OCI-M1 (cell line): ENCODE results near the gene GPC2.
A peak's percentile ranks its signal among the peaks of the same experiment; 100 is the strongest.
"Not testable (repeated sequence)": the region's sequence is repeated elsewhere in the genome, so short reads cannot be mapped to it uniquely, and the experiment has no call there.

Experiments used
- DNase-seq: peaks from one replicate; lab custom pipeline; 2025; lab: John Stamatoyannopoulos, UW

Gene GPC2, protein sequence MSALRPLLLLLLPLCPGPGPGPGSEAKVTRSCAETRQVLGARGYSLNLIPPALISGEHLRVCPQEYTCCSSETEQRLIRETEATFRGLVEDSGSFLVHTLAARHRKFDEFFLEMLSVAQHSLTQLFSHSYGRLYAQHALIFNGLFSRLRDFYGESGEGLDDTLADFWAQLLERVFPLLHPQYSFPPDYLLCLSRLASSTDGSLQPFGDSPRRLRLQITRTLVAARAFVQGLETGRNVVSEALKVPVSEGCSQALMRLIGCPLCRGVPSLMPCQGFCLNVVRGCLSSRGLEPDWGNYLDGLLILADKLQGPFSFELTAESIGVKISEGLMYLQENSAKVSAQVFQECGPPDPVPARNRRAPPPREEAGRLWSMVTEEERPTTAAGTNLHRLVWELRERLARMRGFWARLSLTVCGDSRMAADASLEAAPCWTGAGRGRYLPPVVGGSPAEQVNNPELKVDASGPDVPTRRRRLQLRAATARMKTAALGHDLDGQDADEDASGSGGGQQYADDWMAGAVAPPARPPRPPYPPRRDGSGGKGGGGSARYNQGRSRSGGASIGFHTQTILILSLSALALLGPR

DNA sequence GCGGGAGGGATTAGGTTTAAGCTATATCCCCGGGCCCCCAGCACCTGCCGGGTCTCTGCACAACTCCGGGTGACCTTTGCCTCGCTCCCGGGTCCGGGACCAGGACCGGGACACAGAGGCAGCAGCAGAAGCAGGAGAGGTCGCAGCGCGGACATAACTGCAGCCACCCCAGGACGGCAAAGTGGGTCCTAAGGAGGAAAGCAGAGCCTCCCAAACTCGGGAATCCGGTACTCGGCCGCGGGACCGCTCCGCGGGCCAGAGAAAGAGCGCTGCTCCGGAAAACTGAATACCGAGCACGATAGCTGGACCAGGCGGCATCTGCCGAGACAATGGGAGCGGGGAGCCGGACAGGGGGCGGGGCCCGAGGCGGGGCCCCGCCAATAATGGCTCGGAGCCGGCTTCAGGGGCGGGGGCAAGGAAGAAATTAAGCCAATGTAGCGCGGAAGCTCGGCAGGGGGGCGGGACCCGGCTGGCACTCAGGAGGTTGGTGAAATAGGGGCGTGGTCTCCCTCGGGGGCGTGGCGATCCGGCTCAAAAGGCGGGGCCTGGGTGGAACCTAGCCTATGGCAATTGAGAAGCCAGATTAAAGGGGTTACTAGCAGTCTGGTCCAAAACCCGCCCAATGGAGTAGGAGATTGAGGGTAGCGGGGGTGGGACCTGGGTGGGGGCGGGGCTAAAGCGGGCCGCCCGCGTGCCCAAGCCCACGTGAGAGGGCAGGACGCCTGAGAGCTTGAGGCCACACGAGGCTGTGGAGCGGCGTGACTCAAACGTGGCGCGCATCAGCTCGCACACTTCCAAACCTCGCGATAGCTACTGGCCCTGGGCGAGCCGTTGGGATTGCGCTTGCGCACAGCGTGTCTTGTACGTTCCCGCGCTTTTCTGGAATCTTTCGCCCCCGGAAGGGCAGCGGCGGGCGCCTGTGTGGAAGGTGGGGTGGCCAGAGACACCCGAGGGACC is at the start of gene GPC2, which contains the start of gene STAG3:
Gene GPC2 (minus strand): TSS at position 337 of the 957 bp plus-strand sequence. CDS start 182 bp downstream, at position 155.
Gene STAG3 (plus strand): TSS at position 874 of the 957 bp plus-strand sequence. CDS start 2,639 bp downstream, outside the sequence.
- DNase-seq = peak; percentile 100

DNA sequence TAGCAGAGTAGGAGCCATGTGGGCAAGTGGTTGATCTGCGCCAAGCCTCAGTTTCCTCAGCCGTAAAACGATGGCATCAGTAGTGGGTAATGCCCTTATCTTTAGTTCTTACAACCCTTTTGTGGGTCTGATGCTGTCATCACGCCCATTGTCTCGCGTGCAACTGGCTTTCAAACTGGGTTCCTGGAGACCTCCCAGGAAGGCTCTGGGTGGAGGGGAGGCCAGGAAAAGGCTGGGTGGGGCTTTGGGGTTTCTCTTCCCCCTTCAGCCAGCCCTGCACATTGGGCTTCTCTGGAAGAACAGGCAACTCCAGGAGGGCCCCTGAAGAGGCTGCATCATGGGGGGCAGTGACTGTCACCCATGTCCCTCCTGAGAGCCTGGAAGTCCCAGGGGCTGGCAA is 47.7 kb upstream of the GPC2 start:
- not testable (repeated sequence) for DNase-seq

DNA sequence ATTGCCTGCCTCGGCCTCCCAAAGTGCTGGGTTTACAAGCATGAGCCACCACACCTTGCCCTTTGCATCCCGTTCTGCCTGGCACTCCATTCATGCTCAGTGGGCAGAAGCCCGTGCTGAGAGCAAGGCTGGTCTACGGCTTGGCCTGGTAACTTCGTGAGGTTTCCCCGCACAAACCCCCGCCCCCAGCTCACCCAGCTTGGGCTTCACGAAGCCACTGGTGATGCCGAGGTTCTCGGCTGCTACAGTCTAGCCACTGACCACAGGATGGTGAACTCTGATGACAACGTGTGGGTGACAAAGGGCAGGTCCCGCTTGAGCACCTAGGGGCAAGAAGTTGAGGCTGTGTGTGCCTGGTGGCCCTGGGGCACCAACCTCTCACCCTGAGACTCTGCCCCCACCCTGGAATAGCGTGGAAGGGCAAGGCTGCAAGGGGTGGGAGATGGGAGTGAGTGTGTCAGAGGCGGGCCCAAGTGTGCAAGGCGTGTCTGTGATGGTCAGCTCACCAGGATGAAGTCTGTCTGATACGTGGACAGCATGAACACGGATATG is 46.3 kb upstream of the GPC2 start:
- DNase-seq = not testable (repeated sequence)

DNA sequence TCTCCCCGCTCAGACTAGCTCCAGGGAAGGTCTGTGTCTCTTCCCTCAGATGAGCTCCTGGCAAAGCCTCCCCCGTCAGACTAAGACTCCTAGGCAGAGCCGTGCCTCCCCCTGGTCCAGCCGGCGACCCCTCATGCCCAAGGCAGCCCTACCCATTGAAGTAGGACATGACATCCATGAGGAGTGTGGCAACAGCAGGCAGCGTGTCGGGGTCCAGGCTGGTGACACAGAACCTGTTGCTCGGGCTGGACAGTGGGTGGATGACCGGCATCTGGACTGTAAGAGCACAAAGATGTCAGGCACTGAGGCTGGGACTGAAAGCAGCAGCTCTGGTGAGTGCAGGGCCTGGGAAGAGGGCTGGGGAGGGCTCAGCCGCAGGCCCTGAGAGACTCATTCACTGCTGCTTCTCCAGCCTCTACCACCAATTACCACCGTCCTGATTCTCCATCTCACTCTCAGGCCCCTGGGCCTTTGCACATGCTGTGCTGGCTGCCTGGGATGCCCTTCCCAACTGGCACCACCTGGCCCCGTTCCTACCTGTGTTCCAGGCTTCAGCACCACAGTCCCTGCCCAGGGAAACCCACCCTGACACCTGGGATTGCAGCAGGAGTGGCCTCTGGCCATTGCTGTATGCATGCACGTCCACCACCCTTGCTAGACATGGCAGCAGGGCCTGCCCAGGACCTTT is 45.4 kb upstream of the GPC2 start:
- DNase-seq = no peak

DNA sequence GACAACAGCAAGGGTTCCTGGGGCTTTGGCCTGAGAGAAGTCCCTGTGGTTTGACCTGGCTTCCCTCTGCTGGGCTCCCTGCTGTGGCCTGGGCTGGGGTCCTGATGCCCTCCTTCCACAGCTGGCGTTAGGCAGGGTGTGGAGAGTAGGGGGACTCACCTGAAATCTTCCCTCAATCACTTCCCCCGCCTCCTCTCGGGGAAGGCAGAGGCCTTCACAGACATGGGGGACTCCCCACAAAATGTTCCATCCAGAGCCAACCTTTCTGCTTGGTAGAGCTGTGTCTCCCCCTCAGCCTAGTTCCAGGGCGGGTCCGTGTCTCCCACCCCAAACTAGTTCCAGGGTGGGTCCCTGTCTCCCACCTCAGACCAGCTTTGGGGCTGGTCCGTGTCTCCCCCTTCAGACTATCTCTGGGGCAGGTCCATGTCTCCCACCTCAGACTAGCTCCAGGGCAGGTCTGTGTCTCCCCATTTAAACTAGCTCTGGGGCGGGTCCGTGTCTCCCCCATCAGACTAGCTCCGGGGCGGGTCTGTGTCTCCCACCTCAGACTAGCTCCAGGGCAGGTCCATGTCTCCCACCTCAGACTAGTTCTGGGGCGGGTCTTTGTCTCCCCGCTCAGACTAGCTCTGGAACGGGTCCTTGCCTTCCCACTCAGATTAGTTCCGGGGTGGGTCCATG is 44.7 kb upstream of the GPC2 start:
- no peak for DNase-seq

DNA sequence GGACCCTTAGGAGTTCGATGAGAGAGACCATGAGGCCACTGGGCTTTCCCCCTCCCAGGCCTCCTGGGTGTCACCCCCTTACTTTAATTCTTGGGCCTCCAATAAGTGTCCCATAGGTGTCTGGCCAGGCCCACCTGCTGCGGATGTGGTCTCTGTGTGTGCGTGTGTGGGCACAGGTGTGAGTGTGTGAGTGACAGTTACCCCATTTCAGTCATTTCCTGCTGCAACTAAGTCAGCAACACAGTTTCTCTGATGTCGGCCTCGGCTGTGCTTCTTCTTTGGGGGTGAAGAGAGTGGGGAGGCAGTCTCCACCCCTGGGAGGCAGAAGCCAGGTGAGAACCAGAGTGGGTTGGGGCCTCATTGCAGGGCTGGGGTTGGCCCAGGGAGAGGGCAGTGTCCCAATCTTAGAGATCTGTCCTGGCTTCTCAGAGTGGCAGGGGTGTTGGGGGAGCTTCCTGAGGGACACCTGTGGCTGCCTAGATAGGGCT is 44.1 kb upstream of the GPC2 start:
- DNase-seq = no peak

DNA sequence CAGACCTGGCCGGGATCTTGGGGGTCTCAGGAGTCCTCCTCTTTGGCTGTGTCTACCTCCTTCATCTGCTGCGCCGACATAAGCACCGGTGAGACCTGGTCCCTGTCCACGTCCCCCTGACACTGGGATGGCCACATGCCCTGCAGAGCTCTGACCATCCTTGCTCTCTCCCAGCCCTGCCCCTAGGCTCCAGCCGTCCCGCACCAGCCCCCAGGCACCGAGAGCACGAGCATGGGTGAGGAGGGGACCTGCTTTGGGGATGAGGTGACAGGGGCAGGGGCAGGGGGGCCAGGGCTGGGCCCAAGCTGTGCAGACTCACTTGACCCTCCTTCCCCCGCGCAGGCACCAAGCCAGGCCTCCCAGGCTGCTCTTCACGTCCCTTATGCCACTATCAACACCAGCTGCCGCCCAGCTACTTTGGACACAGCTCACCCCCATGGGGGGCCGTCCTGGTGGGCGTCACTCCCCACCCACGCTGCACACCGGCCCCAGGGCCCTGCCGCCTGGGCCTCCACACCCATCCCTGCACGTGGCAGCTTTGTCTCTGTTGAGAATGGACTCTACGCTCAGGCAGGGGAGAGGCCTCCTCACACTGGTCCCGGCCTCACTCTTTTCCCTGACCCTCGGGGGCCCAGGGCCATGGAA is 43.5 kb upstream of the GPC2 start:
- no peak for DNase-seq

DNA sequence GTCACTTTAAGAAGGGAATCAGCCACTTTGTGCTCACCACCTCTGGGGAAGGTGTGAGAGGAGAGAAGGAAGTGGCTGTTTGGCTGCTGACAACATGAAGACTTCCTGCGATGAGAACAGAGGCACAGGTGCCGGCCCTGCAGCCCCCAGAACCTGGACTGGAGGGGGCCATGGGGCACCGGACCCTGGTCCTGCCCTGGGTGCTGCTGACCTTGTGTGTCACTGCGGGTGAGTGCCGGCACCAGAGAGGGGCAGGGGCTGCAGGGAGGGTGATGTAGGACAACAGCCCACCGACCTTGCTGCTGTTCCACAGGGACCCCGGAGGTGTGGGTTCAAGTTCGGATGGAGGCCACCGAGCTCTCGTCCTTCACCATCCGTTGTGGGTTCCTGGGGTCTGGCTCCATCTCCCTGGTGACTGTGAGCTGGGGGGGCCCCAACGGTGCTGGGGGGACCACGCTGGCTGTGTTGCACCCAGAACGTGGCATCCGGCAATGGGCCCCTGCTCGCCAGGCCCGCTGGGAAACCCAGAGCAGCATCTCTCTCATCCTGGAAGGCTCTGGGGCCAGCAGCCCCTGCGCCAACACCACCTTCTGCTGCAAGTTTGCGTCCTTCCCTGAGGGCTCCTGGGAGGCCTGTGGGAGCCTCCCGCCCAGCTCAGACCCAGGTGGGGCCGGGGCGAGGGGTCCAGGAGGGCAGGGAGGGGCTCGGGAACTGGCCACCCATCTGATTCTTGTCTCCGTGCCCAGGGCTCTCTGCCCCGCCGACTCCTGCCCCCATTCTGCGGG is 42.8 kb upstream of the GPC2 start, which contains the start of gene PVRIG:
Gene PVRIG (plus strand): TSS at position 149 of the 785 bp plus-strand sequence. CDS start 22 bp downstream, at position 171.
- not testable (repeated sequence) for DNase-seq

DNA sequence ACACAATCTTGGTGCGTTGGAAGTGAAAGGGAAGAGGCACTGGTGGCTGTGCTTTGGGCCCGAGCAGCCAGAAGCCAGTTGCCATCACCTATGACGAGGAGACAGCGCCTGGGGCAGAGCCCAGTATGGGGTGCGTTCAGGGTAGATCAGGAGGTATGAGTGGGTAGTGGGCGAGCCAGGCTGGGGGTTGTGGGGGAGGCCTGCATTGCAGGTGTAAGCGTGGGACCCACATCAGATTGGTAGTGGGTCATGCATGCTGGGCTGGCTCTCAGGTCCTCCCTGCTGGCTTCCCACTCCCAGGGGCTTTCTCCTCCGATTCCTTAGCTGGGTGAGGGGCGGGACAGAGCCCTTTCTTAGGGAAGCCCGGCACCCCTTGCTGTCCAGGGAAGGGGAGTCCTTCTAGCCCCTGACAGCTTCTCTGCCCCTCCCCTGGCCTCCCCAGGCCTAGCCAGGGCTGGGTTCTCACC is 42.1 kb upstream of the GPC2 start:
- DNase-seq = no peak

DNA sequence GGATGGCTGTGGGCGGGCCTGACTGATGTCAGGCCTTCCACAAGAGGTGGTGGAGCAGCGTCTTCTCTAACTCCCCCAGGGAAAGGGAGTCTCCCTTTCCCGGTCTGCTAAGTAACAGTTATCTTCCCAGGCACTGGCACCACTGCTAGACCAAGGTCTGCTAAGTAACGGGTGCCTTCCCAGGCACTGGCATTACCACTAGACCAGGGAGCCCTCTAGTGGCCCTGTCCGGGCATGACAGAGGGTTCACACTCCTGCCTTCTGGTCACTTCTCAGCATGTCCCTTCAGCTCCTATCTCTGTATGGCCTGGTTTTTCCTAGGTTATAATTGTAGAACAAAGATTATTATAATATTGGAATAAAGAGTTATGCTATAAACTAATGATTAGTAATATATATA is 40.8 kb upstream of the GPC2 start:
- peak; percentile 94 for DNase-seq

DNA sequence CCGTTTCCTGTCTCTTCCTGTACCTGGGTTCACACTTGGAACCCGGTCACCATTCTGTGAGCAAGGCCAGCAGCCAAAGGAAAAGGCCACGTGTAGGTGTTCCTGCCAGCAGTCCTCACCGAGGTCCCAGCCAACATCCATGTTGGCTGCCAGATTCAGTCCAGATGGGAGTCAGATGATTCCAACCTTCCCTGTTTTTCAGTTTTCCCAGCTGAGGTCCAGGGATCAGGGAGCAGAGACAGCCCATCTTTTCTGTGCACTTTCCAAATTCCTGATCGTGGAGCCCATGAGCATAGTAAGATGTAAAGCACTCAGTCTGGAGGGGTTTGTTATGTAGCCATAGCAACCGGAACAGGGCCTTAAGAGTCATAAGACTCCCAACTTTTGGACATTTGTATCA is 38.7 kb upstream of the GPC2 start:
- no peak for DNase-seq

DNA sequence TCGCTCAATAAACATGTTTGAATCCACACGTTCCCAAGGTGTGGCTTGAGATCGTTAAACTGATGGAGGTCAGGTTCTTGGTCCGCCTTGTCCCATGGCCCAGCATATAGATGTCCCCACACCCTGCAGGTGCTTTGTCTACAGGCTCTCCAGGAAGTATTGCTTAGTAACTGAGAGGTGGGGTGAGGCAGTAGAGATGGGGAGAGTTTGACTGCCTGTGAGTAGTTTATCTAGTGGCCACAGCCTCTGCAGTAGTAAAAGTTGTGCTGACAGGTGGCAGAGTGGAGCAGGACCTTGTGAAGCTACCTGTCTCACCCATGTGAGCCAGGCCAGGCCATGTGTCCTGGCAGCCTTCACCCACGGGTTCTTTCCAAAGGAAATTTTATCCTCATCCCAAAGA is 37.2 kb upstream of the GPC2 start:
- not testable (repeated sequence) for DNase-seq

DNA sequence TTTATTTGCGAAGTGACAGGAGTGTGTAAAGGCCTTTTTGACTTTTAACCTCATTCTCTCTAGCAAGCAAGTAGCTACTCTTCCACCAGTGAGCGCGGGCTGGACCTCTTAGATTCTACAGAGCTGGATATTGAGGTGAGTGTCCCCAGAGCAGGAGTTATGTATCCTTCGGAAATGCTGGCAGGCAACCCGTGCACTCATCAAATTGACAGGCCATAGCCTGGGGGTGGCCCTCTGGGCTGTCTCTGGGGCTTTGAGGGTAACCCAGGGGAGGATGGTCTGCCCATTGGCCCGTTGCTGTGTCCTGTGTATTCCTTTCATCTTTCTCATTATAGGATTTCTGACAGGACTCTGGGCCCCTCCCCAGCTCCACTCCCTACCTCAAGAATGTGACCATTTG is 36.5 kb upstream of the GPC2 start:
- no peak for DNase-seq

DNA sequence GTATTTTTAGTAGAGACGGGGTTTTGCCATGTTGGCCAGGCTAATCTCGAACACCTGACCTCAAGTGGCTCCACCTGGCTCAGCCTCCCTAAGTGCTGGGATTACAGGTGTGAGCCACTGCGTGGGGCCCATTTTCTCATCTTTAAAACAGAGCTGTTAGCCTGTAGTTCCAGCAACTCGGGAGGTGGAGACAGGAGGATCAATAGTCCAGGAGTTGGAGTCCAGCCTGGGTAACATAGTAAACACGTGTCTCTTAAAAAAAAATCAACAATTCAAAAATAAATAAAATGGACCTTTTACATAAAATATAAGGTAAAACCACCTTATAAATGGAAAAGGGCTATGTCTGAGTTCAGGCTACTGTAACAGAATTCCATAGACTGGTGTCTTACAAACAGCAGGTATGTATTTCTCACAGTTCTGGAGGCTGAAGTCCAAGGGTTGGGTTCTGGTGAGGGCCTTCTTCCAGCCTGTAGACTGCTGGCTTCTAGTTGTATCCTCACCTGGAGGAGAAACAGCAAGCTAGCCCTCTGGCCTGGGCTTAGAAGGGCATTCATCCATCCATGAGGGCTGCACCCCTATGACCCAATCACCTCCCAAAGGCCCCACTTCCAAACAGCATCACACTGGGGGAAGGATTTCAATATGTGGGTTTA is 35.6 kb upstream of the GPC2 start:
- no peak for DNase-seq

DNA sequence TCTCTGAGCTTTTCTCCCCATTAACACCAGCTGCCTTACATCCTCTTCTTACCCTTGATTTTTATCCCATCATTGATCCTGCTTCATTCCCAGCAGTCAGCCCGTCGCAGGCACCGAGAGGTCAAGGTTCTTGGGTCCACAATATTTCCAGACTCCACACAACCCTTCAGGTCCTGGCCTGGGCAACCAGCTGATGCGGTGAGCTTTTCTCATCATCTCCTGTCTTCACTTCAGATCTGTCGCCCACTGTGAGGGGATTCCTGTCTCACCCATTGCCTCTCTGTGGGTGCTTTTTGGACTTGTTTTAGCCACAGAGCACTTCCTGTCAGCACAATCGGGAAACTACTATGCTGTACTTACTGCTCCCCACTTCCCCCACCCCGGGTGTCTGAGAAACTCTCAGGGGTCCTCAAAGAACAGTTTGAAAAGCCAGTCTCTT is 34.2 kb upstream of the GPC2 start:
- DNase-seq = no peak

DNA sequence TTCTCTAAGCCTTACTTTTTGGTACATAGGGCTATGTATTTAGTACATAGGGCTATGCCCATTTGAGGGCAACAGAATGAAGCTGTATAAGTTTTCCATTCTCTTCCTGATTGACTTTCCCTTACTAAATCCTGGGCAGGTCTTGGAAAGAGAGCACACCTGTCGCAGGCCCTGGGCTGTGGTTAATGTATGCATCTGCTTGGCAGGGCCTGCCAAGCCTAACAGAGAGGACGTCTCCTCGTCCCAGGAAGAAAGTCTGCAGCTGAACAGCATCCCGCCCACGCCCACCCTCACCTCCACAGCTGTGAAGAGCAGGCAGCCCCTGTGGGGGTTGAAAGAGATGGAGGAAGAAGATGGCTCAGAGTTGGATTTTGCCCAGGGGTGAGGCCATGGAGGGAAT is 33.6 kb upstream of the GPC2 start:
- DNase-seq = no peak

DNA sequence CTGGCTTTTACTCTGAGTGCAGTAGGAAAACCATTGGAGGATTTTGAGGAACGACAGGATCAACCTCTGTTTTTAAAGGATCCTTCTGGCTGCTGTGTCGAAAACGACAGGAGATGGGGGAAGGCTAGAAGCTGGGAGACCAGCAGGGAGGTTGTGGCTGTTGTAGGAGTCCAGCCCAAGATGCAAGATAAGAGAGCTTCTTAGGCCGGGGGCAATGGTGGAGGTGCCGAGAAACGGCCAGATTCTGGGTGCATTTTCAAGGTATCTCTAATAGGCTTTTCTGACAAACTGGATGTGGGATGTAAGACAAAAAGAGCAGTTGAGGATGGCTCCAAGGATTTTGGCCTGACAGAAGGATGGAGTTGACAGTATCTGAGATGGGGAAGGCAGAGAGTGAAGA is 32.3 kb upstream of the GPC2 start:
- peak; percentile 70 for DNase-seq

DNA sequence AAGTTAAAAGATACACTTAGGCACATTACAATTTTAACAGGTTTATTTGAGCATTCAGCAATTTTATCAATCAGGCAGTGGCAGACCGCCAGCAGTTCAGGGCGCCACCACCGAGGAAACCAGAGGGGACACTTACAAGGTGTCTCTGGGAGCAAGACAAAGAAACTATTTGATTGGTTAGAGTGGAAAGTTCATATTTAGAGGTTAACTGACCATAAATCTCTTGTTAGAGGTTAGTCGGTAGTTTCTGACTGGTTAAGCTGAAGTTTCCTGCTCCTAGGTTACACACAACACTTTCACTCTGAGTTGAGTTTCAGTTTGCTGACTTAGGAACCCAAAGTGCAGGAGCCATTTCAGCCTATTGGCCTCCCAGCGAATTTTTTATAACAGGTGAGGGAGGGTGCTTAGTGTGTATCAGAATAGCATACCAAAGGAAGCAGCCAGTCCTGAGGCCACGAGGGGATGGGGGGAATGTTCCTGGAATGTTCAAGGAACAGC is 31.8 kb upstream of the GPC2 start:
- peak; percentile 86 for DNase-seq
